ENCODE measurements around the gene TRPM3.

The TRPM3 gene

DNA sequence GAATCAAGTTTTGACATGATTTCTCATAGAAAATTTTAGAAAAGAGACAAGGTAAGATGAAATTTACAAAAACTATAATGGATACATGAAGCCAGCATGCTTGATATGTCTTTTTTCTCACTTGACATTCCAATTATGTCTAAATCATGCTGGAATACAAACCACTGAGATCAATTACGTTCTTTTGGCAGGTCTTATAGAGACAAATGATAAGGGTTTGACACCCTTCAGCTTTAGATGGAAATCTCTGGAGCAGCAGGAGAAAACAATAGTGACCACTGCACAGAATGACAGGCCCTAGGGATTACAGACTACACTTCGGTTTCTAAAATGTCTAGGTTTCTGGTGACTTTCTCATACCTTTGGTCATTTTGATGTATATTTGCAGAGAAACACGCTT is 342.9 kb downstream of the TRPM3 start:
- no peak for DNase-seq (ENCODE audit: extremely low read depth, low read depth)
- TF ChIP-seq, protein P1, sequence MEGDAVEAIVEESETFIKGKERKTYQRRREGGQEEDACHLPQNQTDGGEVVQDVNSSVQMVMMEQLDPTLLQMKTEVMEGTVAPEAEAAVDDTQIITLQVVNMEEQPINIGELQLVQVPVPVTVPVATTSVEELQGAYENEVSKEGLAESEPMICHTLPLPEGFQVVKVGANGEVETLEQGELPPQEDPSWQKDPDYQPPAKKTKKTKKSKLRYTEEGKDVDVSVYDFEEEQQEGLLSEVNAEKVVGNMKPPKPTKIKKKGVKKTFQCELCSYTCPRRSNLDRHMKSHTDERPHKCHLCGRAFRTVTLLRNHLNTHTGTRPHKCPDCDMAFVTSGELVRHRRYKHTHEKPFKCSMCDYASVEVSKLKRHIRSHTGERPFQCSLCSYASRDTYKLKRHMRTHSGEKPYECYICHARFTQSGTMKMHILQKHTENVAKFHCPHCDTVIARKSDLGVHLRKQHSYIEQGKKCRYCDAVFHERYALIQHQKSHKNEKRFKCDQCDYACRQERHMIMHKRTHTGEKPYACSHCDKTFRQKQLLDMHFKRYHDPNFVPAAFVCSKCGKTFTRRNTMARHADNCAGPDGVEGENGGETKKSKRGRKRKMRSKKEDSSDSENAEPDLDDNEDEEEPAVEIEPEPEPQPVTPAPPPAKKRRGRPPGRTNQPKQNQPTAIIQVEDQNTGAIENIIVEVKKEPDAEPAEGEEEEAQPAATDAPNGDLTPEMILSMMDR (IDR thresholded peaks at IDR 0.05; ENCODE audit: low read depth, low read length), result no peak

DNA sequence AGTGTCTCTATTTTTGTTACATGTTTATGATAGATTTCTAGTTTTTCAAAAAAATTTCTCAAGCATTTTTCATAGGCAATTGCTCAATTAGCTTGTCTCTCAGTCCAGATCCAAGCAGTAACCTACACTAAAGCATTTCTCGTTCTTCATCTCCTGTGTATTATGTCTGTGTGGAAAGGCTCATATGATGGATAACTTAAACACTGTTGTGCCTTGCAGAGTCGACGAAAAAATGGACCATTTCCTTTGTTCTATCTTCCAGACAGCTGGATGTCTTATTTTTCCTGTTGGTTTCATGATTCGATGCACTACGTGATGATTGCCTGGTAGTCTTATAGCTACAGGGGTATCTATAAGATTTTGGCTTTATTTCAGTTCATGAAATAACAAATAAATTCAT is 347.8 kb downstream of the TRPM3 start:
- TF ChIP-seq, protein P1 (IDR thresholded peaks at IDR 0.05; ENCODE audit: low read depth, low read length), result no peak

DNA sequence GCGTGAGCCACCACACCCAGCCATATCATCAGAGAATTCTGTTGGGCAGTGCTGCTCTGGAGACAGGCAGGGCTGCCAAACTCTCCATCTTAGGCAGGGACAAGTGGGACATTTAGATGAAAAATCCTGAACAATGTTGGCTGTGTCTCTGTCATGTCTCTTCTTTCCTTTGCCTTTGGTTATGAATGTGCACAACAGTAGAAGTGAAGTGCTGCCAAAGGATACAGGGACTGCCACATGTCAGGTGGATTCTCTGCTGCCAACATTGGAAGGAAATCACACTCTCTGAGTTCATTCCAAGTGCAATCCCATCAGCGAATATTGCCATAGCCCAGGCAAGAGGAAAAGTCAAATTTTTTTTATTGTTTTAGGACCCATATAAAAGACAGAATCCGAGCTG is 348.8 kb downstream of the TRPM3 start:
- no peak for DNase-seq (ENCODE audit: extremely low read depth, low read depth)
- TF ChIP-seq, protein P1 (IDR thresholded peaks at IDR 0.05; ENCODE audit: low read depth, low read length), result no peak

More for the DNA sequence above, 347.8 kb downstream of the TRPM3 start:
- DNase-seq (ENCODE audit: extremely low read depth, low read depth), result no peak

DNA sequence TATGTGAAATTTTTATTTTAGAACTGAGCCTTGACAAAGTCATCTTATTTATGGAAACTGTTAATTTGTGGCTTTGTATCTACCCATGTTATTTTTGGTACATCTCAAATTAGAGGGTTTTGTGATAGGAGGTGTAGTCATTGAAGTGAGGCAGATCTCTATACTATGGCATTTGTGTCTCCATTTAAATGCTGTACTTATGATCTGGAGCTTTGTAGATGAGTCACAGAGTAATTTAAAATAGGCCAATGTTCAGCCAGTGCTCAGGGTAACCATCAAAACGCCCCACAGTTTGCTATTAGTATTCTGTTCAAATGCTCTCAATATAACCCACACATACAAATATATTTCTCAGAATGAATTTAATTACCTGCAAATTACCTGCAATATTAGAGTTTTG is 355.5 kb downstream of the TRPM3 start:
- TF ChIP-seq, protein P1 (IDR thresholded peaks at IDR 0.05; ENCODE audit: low read depth, low read length), result no peak
- DNase-seq (ENCODE audit: extremely low read depth, low read depth), result no peak

DNA sequence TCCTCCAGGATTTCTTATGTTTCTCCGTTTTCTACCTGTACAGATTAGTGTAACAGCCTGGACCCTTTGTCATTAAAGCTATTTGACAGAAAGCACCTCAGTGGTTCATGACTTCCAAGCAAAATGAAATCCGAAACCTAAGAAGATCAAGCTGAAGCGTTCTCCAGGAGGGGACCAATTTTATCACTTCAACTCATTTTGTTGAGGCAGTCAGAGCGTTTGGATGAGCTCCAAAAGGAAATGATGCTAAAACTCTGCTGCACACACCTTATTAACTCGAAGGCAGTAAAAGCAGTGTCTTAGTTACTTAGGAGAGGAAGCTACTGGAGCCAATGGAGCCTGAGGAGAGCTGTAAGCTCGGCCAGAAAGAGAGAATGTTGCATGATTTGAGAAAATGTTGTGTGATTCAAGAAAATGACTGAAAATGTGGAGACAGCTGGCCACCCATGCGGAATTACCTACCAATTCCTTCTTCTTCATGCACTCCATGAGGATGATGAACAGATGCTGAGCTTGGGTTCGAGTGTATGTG is 360.2 kb downstream of the TRPM3 start:
- TF ChIP-seq, protein P1 (IDR thresholded peaks at IDR 0.05; ENCODE audit: low read depth, low read length), result no peak
- no peak for DNase-seq (ENCODE audit: extremely low read depth, low read depth)

DNA sequence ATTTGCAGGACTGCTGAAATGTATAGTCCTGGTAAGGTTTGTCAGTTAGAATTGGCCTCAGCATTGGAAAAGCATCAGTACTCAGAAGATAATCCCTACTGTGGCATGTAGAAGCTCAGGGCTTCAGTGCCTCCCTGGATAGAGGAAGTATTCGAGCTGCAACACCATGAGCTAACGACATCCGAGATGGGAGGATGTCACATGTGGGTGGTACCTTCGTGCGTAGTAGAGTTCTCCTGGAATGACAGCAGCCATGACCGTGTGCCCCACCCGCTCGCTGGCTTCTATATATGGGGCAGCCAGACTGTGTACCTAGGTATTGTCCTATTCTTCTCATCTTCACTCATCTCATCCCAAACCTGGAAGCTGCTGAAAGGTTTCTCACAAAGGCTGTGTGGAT is 361.2 kb downstream of the TRPM3 start:
- TF ChIP-seq, protein P1 (IDR thresholded peaks at IDR 0.05; ENCODE audit: low read depth, low read length), result no peak

DNA sequence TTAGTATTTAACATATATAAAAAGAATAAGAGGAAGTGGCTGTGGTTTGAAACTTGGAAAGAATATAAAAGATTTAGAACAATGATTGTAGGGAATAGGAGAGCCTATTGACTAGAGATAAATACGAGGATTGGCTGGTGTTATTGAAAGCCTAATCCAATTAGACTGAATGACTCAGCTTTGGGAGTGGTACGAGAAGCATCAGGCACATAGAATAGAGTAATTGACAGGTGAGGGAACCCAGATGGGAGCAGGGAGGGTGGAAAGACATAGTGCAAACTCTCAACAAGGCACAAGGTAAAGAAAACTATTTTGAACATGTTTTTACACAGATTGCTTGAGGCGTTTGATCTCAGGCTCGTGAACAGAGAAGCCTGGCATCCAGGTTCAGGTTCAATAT is 368.1 kb downstream of the TRPM3 start:
- DNase-seq (ENCODE audit: extremely low read depth, low read depth), result no peak
- TF ChIP-seq, protein P1 (IDR thresholded peaks at IDR 0.05; ENCODE audit: low read depth, low read length), result no peak

More for the DNA sequence above, 361.2 kb downstream of the TRPM3 start:
- no peak for DNase-seq (ENCODE audit: extremely low read depth, low read depth)
